ENCODE data around the gene NXN.
"Not testable (repeated sequence)": the region's sequence is repeated elsewhere in the genome, so short reads cannot be mapped to it uniquely, and the experiment has no call there.

NXN gene

GRCh38 chr17:954431-955164 is 25.0 kb downstream of the NXN start:
- no peak overlapping the region for H3K4me3 ChIP-seq (ENCODE audit: control insufficient read depth in 1 of 7, extremely low read depth in 1 of 7, insufficient read depth in 4 of 7, low read depth in 2 of 7, low read length in 6 of 7)
- peaks cover 0 to 28% (median 5%) of the 10 kb centered on the region in 5 experiments for H3K27me3 ChIP-seq (replicated peaks in 2 of 5; ENCODE audit: control insufficient read depth in 4 of 5, insufficient read depth in 5 of 5, low read length in 4 of 5)
- H3K4me1 ChIP-seq (ENCODE audit: control extremely low read depth in 1 of 4, control insufficient read depth in 4 of 4, insufficient read depth in 4 of 4, low read length in 3 of 4), result peaks cover 0 to 7% (median 7%) of the 10 kb centered on the region in 4 experiments
- no peak overlapping the region for H3K27ac ChIP-seq (ENCODE audit: insufficient read depth in 1 of 2, low read depth in 1 of 2, low read length in 2 of 2, poor library complexity in 1 of 2, severe bottlenecking in 2 of 2)
- ChIA-PET CTCF (no interaction called here), POLR2A (no interaction called here)
- H3K36me3 ChIP-seq (ENCODE audit: control insufficient read depth in 4 of 4, insufficient read depth in 4 of 4, low read length in 3 of 4), result no peaks in the 10 kb centered on the region
- H3K9me3 ChIP-seq (ENCODE audit: control extremely low read depth in 1 of 5, control insufficient read depth in 4 of 5, insufficient read depth in 2 of 5, low read depth in 1 of 5, low read length in 4 of 5), result no peaks in the 10 kb centered on the region
- DNase-seq, result no peak
- 87% methylated on average over 20 of the region's 23 CpGs for WGBS (ENCODE audit: insufficient coverage)

- ChIA-PET CTCF (no interaction called here), POLR2A (interaction anchor here (0.6 kb wide), 1 partner anchor 36 kb away, joined by 4 read pairs; no protein-coding TSS in a partner anchor)
- peaks cover 0 to 7% (median 7%) of the 10 kb centered on the region in 4 experiments for H3K4me1 ChIP-seq (ENCODE audit: control extremely low read depth in 1 of 4, control insufficient read depth in 4 of 4, insufficient read depth in 4 of 4, low read length in 3 of 4)
- H3K27me3 ChIP-seq (replicated peaks in 2 of 5; ENCODE audit: control insufficient read depth in 4 of 5, insufficient read depth in 5 of 5, low read length in 4 of 5), result peaks cover 0 to 29% (median 5%) of the 10 kb centered on the region in 5 experiments
- H3K36me3 ChIP-seq (ENCODE audit: control insufficient read depth in 4 of 4, insufficient read depth in 4 of 4, low read length in 3 of 4), result no peaks in the 10 kb centered on the region
- 97% methylated on average over 14 of the region's 16 CpGs for WGBS (ENCODE audit: insufficient coverage)
- no peak overlapping the region for H3K27ac ChIP-seq (ENCODE audit: insufficient read depth in 1 of 2, low read depth in 1 of 2, low read length in 2 of 2, poor library complexity in 1 of 2, severe bottlenecking in 2 of 2)
- no peak overlapping the region for H3K4me3 ChIP-seq (ENCODE audit: control insufficient read depth in 1 of 7, extremely low read depth in 1 of 7, insufficient read depth in 4 of 7, low read depth in 2 of 7, low read length in 6 of 7)
- no peak for DNase-seq
- no peaks in the 10 kb centered on the region for H3K9me3 ChIP-seq (ENCODE audit: control extremely low read depth in 1 of 5, control insufficient read depth in 4 of 5, insufficient read depth in 2 of 5, low read depth in 1 of 5, low read length in 4 of 5)
Observed at GRCh38 chr17:953767-954166, 25.8 kb downstream of the NXN start.

- POLR2A ChIA-PET; CTCF ChIA-PET; H3K4me1 ChIP-seq (ENCODE audit: control extremely low read depth in 1 of 4, control insufficient read depth in 4 of 4, insufficient read depth in 4 of 4, low read length in 3 of 4); H3K27ac ChIP-seq (ENCODE audit: insufficient read depth in 1 of 2, low read depth in 1 of 2, low read length in 2 of 2, poor library complexity in 1 of 2, severe bottlenecking in 2 of 2); H3K9me3 ChIP-seq (ENCODE audit: control extremely low read depth in 1 of 5, control insufficient read depth in 4 of 5, insufficient read depth in 2 of 5, low read depth in 1 of 5, low read length in 4 of 5); H3K36me3 ChIP-seq (ENCODE audit: control insufficient read depth in 4 of 4, insufficient read depth in 4 of 4, low read length in 3 of 4); DNase-seq; H3K4me3 ChIP-seq (ENCODE audit: control insufficient read depth in 1 of 7, extremely low read depth in 1 of 7, insufficient read depth in 4 of 7, low read depth in 2 of 7, low read length in 6 of 7): not testable (repeated sequence)
- 100% methylated on average over 6 of the region's 18 CpGs for WGBS (ENCODE audit: insufficient coverage)
- peaks cover 0 to 29% (median 5%) of the 10 kb centered on the region in 5 experiments for H3K27me3 ChIP-seq (replicated peaks in 2 of 5; ENCODE audit: control insufficient read depth in 4 of 5, insufficient read depth in 5 of 5, low read length in 4 of 5)
Observed at GRCh38 chr17:952592-952991, 27.0 kb downstream of the NXN start.

GRCh38 chr17:951325-952132 is 28.0 kb downstream of the NXN start:
- Histone ChIP-seq H3K9me3 (ENCODE audit: control extremely low read depth in 1 of 5, control insufficient read depth in 4 of 5, insufficient read depth in 2 of 5, low read depth in 1 of 5, low read length in 4 of 5) (no peaks in the 10 kb centered on the region), H3K27me3 (replicated peaks in 2 of 5; ENCODE audit: control insufficient read depth in 4 of 5, insufficient read depth in 5 of 5, low read length in 4 of 5) (peaks cover 0 to 29% (median 5%) of the 10 kb centered on the region in 5 experiments), H3K4me1 (ENCODE audit: control extremely low read depth in 1 of 4, control insufficient read depth in 4 of 4, insufficient read depth in 4 of 4, low read length in 3 of 4) (peaks cover 0 to 7% (median 7%) of the 10 kb centered on the region in 4 experiments), H3K36me3 (ENCODE audit: control insufficient read depth in 4 of 4, insufficient read depth in 4 of 4, low read length in 3 of 4) (no peaks in the 10 kb centered on the region), H3K4me3 (ENCODE audit: control insufficient read depth in 1 of 7, extremely low read depth in 1 of 7, insufficient read depth in 4 of 7, low read depth in 2 of 7, low read length in 6 of 7) (peak overlapping the region in 3 of 7 experiments; percentile 28 to 42 (median 32)), H3K27ac (ENCODE audit: insufficient read depth in 1 of 2, low read depth in 1 of 2, low read length in 2 of 2, poor library complexity in 1 of 2, severe bottlenecking in 2 of 2) (no peak overlapping the region)
- CTCF ChIA-PET, result interaction anchor here (0.5 kb wide), 1 partner anchor 409 kb away, joined by 4 read pairs; no protein-coding TSS in a partner anchor
- POLR2A ChIA-PET, result interaction anchor here (0.5 to 0.6 kb wide), 2 partner anchors 9 to 62 kb away, joined by 4 to 5 read pairs; no protein-coding TSS in a partner anchor
- WGBS (ENCODE audit: insufficient coverage), result 2% methylated on average over 12 of the region's 27 CpGs
- peak in 2 of 3 donors; percentile 46 to 50 for DNase-seq

GRCh38 chr17:949623-950303 is 29.8 kb downstream of the NXN start:
- H3K27me3 ChIP-seq (replicated peaks in 2 of 5; ENCODE audit: control insufficient read depth in 4 of 5, insufficient read depth in 5 of 5, low read length in 4 of 5), result peaks cover 0 to 29% (median 4%) of the 10 kb centered on the region in 5 experiments
- H3K27ac ChIP-seq (ENCODE audit: insufficient read depth in 1 of 2, low read depth in 1 of 2, low read length in 2 of 2, poor library complexity in 1 of 2, severe bottlenecking in 2 of 2), result no peak overlapping the region
- no peak overlapping the region for H3K4me3 ChIP-seq (ENCODE audit: control insufficient read depth in 1 of 7, extremely low read depth in 1 of 7, insufficient read depth in 4 of 7, low read depth in 2 of 7, low read length in 6 of 7)
- H3K36me3 ChIP-seq (ENCODE audit: control insufficient read depth in 4 of 4, insufficient read depth in 4 of 4, low read length in 3 of 4), result no peaks in the 10 kb centered on the region
- WGBS (ENCODE audit: insufficient coverage), result 73% methylated on average over 4 of the region's 12 CpGs
- POLR2A ChIA-PET, result no interaction called here
- no peak for DNase-seq
- no peaks in the 10 kb centered on the region for H3K9me3 ChIP-seq (ENCODE audit: control extremely low read depth in 1 of 5, control insufficient read depth in 4 of 5, insufficient read depth in 2 of 5, low read depth in 1 of 5, low read length in 4 of 5)
- CTCF ChIA-PET, result no interaction called here
- H3K4me1 ChIP-seq (ENCODE audit: control extremely low read depth in 1 of 4, control insufficient read depth in 4 of 4, insufficient read depth in 4 of 4, low read length in 3 of 4), result peaks cover 0 to 9% (median 7%) of the 10 kb centered on the region in 4 experiments

- H3K4me3 ChIP-seq (ENCODE audit: control insufficient read depth in 1 of 7, extremely low read depth in 1 of 7, insufficient read depth in 4 of 7, low read depth in 2 of 7, low read length in 6 of 7), result no peak overlapping the region
- no peaks in the 10 kb centered on the region for H3K36me3 ChIP-seq (ENCODE audit: control insufficient read depth in 4 of 4, insufficient read depth in 4 of 4, low read length in 3 of 4)
- CTCF ChIA-PET, result no interaction called here
- WGBS (ENCODE audit: insufficient coverage), result 97% methylated on average over 19 of the region's 25 CpGs
- POLR2A ChIA-PET, result no interaction called here
- peaks cover 0 to 15% (median 12%) of the 10 kb centered on the region in 4 experiments for H3K4me1 ChIP-seq (ENCODE audit: control extremely low read depth in 1 of 4, control insufficient read depth in 4 of 4, insufficient read depth in 4 of 4, low read length in 3 of 4)
- peaks cover 0 to 29% (median 4%) of the 10 kb centered on the region in 5 experiments for H3K27me3 ChIP-seq (replicated peaks in 2 of 5; ENCODE audit: control insufficient read depth in 4 of 5, insufficient read depth in 5 of 5, low read length in 4 of 5)
- no peak overlapping the region for H3K27ac ChIP-seq (ENCODE audit: insufficient read depth in 1 of 2, low read depth in 1 of 2, low read length in 2 of 2, poor library complexity in 1 of 2, severe bottlenecking in 2 of 2)
- DNase-seq, result no peak
- H3K9me3 ChIP-seq (ENCODE audit: control extremely low read depth in 1 of 5, control insufficient read depth in 4 of 5, insufficient read depth in 2 of 5, low read depth in 1 of 5, low read length in 4 of 5), result no peaks in the 10 kb centered on the region
Observed at GRCh38 chr17:948284-948852, 31.2 kb downstream of the NXN start.

Measured in common myeloid progenitor, CD34-positive (primary cell).